Cardiac septum (tissue), 1 donor: Measurements from ENCODE around the gene STK35. TPM values are rescaled to one million over a fixed set of nuclear protein-coding genes. Genes with fewer than 3 reads are reported as not detected.
"Not testable (repeated sequence)": the region's sequence is repeated elsewhere in the genome, so short reads cannot be mapped to it uniquely, and the experiment has no call there.

Experiments
- DNase-seq: peaks from one replicate; pipeline ENCODE4 v3.0.0-alpha.2; 2020; ENCODE audit warnings: low spot score
- intact Hi-C: fragments of 100-400 bp; cut with DNase I; formaldehyde crosslinking; loops from one replicate; pipeline ENCODE4 v1.14.0; 2022
- total RNA-seq: library from RNA; stranded (reverse); fragmentation: NEBNext Ultra II Directional; extraction: Animal tissue kit (Norgen Biotek cat#: 25700); gene quantifications from one replicate; pipeline ENCODE4 v1.2.1, GENCODE V29; 2021
- donor health status: DM: no; HTN: no; CAD: no.

The STK35 gene
- total RNA-seq, 1 donor from 2014 or later = 18.2 TPM

GRCh38 chr20:2149507-2149906, 47.9 kb downstream of the STK35 start:
- intact Hi-C loops = loop anchor here (5.0 kb wide), 1 partner anchor 47 kb away; the partner anchor contains the start of gene STK35
- DNase-seq = no peak

GRCh38 chr20:2150660-2151059, 49.0 kb downstream of the STK35 start:
- DNase-seq = no peak
- intact Hi-C loops = no loop called here

GRCh38 chr20:2151858-2152281, 50.2 kb downstream of the STK35 start:
- no peak for DNase-seq

GRCh38 chr20:2152317-2152716, 50.7 kb downstream of the STK35 start:
- no peak for DNase-seq
- intact Hi-C loops = no loop called here

More at GRCh38 chr20:2151858-2152281, 50.2 kb downstream of the STK35 start:
- intact Hi-C loops = no loop called here

GRCh38 chr20:2153326-2153725, 51.7 kb downstream of the STK35 start:
- no peak for DNase-seq
- intact Hi-C loops = no loop called here

- DNase-seq = no peak
- intact Hi-C loops = no loop called here
Observed at GRCh38 chr20:2156224-2156623, 54.6 kb downstream of the STK35 start.

- no peak for DNase-seq
- intact Hi-C loops = no loop called here
Observed at GRCh38 chr20:2156666-2157624, 55.3 kb downstream of the STK35 start.

- no peak for DNase-seq
- intact Hi-C loops = no loop called here
Observed at GRCh38 chr20:2162125-2162822, 60.6 kb downstream of the STK35 start.

- DNase-seq = no peak
- intact Hi-C loops = no loop called here
Observed at GRCh38 chr20:2162823-2163166, 61.2 kb downstream of the STK35 start.

- no peak for DNase-seq
- intact Hi-C loops = no loop called here
Observed at GRCh38 chr20:2163312-2163711, 61.7 kb downstream of the STK35 start.

- DNase-seq = no peak
- intact Hi-C loops = no loop called here
Observed at GRCh38 chr20:2163757-2164156, 62.1 kb downstream of the STK35 start.

GRCh38 chr20:2164421-2164820, 62.8 kb downstream of the STK35 start:
- intact Hi-C loops = no loop called here
- no peak for DNase-seq

- DNase-seq = no peak
- intact Hi-C loops = no loop called here
Observed at GRCh38 chr20:2164966-2165365, 63.3 kb downstream of the STK35 start.

GRCh38 chr20:2165871-2166270, 64.2 kb downstream of the STK35 start:
- intact Hi-C loops = no loop called here
- DNase-seq = no peak

- DNase-seq = no peak
- intact Hi-C loops = no loop called here
Observed at GRCh38 chr20:2167112-2167511, 65.5 kb downstream of the STK35 start.

GRCh38 chr20:2168946-2169345, 67.3 kb downstream of the STK35 start:
- intact Hi-C loops = no loop called here
- DNase-seq = no peak

GRCh38 chr20:2169456-2170088, 67.9 kb downstream of the STK35 start:
- DNase-seq = no peak
- intact Hi-C loops = loop anchor here (5.0 kb wide), 1 partner anchor 407 kb away; no protein-coding TSS in a partner anchor

GRCh38 chr20:2170404-2170803, 68.8 kb downstream of the STK35 start:
- intact Hi-C loops = loop anchor here (5.0 kb wide), 1 partner anchor 408 kb away; no protein-coding TSS in a partner anchor
- no peak for DNase-seq

GRCh38 chr20:2171266-2171790, 69.7 kb downstream of the STK35 start:
- no peak for DNase-seq
- intact Hi-C loops = loop anchor here (5.0 kb wide), 1 partner anchor 409 kb away; no protein-coding TSS in a partner anchor

GRCh38 chr20:2171840-2172239, 70.2 kb downstream of the STK35 start:
- not testable (repeated sequence) for DNase-seq
- intact Hi-C loops = loop anchor here (2.0 to 5.0 kb wide), 3 partner anchors 85 to 410 kb away; no protein-coding TSS in a partner anchor
